Skin of body (tissue), 2 donors: Measurements from ENCODE around the gene SP7. TPM values are rescaled to one million over a fixed set of nuclear protein-coding genes. Genes with fewer than 3 reads are reported as not detected.
"Not testable (repeated sequence)": the region's sequence is repeated elsewhere in the genome, so short reads cannot be mapped to it uniquely, and the experiment has no call there.

ENCODE experiments used
- DNase-seq: peaks from one replicate; lab custom pipeline; 2025; lab: John Stamatoyannopoulos, UW
- total RNA-seq: library from RNA; depleted of rRNA; stranded (reverse); fragments of >200 nt; gene quantifications from one replicate; pipeline ENCODE4 v1.2.3, GENCODE V29; 2014

Gene SP7
- total RNA-seq, 1 donor from 2014 or later, result 0.30 TPM

DNA sequence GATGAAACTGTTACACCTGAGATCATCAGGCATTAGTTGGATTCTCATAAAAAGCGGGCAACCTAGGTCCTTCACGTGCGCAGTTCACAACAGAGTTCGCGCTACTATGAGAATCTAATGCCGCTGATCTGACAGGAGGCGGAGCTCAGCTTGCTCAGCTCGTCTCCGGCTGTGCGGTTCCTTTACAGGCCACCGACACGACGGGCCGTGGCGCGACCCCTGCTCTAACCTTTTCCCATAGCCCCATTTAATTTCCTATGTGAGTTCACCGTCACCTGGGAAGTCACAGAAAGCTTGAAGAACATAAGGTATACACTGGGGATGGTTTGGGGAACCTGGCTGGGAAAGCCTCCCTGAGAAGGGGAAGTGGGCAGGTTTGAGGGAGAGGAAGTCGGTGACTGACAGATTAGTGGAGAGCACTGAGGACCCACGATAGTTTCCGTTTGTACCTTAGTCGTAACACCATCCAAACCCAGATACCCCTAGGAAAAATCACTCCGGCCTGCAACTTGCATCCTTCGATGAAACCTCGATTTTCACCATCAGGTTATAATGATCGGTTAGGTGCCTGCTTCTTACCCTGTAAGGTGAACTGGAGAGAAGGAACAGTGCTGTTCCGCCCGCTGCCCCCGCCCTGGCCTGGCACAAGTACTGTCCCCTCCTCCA is 11.9 kb downstream of the SP7 start:
- peak; percentile 78 for DNase-seq

DNA sequence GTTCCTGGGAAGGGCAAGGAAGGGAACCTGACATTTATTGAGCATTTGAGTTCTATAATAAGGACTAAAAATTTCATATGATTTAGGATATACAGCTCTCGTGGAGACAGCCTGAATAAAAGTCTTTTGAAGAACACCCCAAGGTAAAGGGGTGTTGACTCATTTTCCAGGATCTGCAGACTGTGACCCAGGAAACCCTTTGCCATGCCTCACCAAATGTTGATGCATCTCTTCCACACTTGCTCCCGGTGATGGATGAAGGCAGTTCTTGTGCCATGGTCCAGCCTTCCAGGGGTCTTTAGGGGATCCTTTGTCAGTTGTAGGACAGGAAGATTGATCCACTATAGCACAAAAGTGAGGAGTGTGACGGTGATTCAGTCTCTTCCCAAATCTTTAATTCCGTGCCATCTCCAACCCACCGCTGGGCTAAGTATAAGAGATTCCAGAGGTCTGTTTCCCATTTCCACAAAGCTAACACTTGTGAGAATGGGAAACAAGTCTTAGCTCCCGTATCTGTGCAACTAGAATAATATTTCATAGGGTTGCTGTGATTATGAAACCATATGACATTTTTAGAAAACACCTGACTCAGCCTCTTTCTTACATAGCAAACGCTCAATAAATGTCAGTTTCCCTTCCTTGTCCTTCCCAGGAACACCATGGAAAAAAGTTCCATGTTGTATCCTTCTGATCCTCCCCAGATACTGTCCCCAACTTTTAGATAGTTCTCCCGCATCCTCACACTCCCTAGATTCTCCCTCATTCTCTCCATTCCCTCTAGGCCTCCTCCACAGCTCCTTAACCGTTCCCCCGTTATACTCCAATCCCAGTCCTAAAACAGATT is 15.6 kb downstream of the SP7 start:
- DNase-seq, result no peak

- no peak for DNase-seq
These were observed 22.2 kb downstream of the SP7 start for GRCh38 chr12:53313996-53314395.

DNA sequence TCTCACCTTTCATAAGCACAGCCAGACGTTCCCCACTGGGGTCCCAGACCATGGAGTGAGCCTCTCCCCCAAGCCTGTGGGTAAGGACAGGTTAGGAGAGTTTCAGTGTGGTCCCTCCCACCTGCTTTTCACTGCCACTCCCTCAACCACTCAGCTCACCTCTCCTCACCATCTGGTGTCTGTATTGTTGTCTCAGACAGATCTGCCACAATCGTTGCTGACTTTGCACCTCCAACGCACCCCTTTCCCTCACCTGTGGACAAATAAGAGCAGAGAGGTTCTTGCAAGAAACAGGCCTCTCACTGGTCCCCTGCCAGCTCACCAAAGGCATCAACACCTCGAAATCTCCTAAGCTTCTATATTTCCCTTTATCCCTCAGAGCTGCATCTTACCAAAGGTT is 27.9 kb downstream of the SP7 start:
- DNase-seq, result no peak

DNA sequence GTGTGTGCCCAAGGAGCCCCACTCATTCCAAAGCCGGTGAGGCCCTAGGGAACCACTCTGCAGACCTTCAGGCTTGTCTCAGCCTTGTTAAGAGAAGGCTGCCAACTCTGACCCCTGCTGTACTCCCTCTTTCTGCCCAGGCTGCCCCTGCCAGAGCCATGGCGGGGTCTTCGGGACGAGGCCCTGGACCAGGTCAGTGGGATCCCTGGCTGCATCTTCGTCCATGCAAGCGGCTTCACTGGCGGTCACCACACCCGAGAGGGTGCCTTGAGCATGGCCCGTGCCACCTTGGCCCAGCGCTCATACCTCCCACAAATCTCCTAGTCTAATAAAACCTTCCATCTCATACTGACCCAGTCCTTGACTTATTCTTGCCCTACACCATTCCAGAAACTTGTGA is 29.3 kb downstream of the SP7 start:
- DNase-seq, result no peak

GRCh38 chr12:53302903-53303302 is 33.3 kb downstream of the SP7 start:
- no peak for DNase-seq

DNA sequence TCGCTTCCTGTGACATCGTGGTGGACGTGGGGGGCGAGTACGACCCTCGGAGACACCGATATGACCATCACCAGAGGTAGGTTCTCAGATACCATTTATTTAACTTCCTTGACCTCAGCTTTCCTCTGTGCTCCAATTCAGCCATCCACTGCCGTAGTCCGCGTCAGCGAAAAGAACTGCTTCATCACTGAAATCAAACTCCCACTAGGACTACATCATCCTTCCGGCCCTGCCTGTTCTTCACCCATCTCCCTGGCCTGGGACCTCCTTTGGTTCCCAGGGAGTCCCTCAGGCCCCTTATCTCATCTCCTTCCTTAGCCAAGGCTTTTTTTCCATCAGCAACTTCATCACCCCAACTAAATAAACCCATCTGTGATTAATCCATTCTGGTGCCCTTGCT is 36.0 kb downstream of the SP7 start:
- DNase-seq, result no peak

GRCh38 chr12:53299454-53300180 is 36.5 kb downstream of the SP7 start, which contains the start of gene MYG1:
Gene MYG1, plus strand, starts transcription at chr12:53299695. Its CDS starts 43 bp downstream, at chr12:53299738.
- peak; percentile 84 for DNase-seq

GRCh38 chr12:53299101-53299453 is 37.1 kb downstream of the SP7 start:
- no peak for DNase-seq

GRCh38 chr12:53298164-53298563 is 38.0 kb downstream of the SP7 start:
- DNase-seq, result no peak

DNA sequence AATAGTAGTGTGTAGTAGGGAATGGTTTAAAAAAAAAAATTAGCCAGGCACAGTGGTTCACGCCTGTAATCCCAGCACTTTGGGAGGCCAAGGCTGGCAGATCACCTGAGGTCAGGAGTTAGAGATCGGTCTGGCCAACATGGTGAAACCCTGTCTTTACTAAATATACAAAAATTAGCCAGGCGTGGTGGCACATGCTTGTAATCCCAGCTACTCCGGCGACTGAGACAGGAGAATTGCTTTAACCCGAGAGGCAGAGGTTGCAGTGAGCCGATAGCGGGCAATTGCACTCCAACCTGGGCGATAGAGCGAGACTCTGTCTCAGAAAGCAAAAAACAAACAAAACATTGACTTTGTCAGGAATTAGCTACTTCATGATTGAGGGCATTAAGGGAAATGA is 39.0 kb downstream of the SP7 start:
- DNase-seq, result not testable (repeated sequence)

DNA sequence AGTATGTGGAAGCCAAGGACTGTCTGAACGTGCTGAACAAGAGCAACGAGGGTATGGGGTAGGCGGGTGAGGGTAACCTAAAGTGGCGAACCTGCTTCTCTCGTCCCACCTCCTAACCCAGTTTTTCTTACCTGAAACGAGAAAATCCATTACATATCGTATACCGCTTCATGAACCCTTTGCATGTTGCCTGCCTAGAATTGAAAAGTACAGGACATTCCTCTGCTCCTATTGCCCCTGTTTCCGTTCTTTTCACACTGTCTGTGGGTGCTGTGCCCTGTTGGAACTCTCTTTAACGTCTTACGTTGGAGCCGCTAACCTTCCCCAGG is 40.3 kb downstream of the SP7 start:
- no peak for DNase-seq

- DNase-seq, result peak; percentile 93
These were observed 40.9 kb downstream of the SP7 start, which contains the start of gene PFDN5 for GRCh38 chr12:53295070-53295890. Gene PFDN5, plus strand, starts transcription at chr12:53295542. Its CDS starts 26 bp downstream, at chr12:53295568.

DNA sequence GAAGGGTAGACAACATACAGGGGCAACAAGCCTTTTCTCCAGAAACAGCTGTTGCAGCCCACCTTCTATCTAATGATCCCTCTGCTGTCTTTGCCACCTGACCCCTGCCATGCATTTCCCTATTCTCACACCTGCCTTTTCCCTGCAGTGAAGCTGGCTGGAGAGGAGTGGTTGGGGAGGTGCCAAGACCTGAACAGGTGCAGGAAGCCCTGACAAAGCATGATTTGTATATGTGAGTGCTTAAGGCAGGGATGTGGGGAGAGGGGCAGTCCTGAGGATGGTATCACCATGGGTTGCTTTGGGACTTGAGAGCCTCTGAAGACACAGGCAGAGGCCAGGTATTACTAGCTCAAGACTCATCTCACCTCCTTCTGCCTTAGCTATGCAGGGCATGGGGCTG is 43.7 kb downstream of the SP7 start:
- DNase-seq, result no peak

- no peak for DNase-seq
These were observed 45.5 kb downstream of the SP7 start for GRCh38 chr12:53290661-53291060.

GRCh38 chr12:53289891-53290290 is 46.3 kb downstream of the SP7 start:
- no peak for DNase-seq

GRCh38 chr12:53288322-53288721 is 47.8 kb downstream of the SP7 start:
- DNase-seq, result no peak

GRCh38 chr12:53287741-53288216 is 48.4 kb downstream of the SP7 start:
- DNase-seq, result peak; percentile 14

GRCh38 chr12:53286448-53286847 is 49.7 kb downstream of the SP7 start:
- DNase-seq, result no peak

- no peak for DNase-seq
These were observed 56.2 kb downstream of the SP7 start for GRCh38 chr12:53279888-53280498.
